Breast epithelium (tissue), 3 donors: ENCODE data around the gene ORM2.

Experiments used
- CTCF ChIP-seq, 3 donors: fragments of 450-650 bp; IDR thresholded peaks; one replicate each; pipeline ENCODE4 v1.5.1; 2016 to 2017; ENCODE audit warnings: antibody characterized with exemption in 3 of 3, mild to moderate bottlenecking in 3 of 3, moderate library complexity in 3 of 3
- POLR2A ChIP-seq: fragments of 450-650 bp; IDR thresholded peaks from one replicate; pipeline ENCODE4 v1.6.1; 2016; ENCODE audit warnings: antibody characterized with exemption, mild to moderate bottlenecking, moderate library complexity

- TF ChIP-seq CTCF (IDR thresholded peaks at IDR 0.05) (no peak), POLR2A (no peak)
Measured at GRCh38 chr9:114372921-114373448, 43.3 kb downstream of the ORM2 start.
